ENCODE results near the gene COX20. TPM values are rescaled to one million over a fixed set of nuclear protein-coding genes. Genes with fewer than 3 reads are reported as not detected.
A peak's percentile ranks its signal among the peaks of the same experiment; 100 is the strongest.

The COX20 gene
- total and polyA plus RNA-seq, 2 of the 13 experiments (the other 11 are each of a cell fraction or from before 2014, with no cell fraction given), result 34.4 to 95.8 TPM

DNA sequence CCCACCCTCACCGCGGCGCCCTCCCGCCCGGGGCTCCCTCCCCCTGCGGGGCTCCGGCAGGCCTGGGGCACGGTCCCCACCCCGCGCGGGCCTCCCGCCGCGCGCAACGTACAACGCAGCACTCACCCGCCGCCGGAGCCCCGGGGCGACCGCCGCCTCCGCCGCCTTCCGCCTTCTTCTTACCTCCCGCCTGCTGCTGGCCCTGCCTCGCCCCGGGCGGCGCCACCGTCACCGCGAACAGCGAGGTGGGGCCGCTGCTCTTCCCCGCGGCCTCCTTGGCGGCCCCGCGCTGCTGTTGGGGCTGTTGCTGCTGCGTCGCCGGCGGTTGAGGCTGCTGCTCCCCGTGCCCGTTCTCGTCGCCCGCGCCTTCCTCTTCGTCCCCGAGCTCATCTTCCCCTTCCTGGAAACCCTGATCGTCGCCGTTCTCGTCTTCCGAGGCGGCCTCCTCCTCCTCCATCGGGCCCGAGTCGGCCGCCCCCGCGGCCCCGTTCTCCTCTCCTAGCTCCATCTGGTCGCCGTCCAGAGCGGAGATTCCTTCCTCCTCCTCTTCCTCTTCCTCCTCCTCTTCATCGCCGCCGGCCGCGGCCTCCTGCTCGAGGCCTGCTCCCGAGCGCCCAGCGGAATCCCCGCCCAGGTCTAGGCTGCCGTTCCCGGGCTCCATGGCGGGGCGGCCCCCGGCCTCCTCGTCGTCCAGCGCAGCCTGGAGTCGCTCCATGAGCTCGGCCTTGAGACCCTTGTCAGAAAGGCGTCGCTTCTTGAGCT lies 28.2 kb downstream of the COX20 start (continued):
- TF ChIP-seq ZNF407 (CRISPR knock-in tag; IDR thresholded peaks at IDR 0.05; ENCODE audit: not compliant biosample characterization) (peak; percentile 70), MAX (IDR thresholded peaks at IDR 0.05) (no peak), ZSCAN31 (CRISPR knock-in tag; IDR thresholded peaks at IDR 0.05; ENCODE audit: low read depth) (no peak), ZNF781 (CRISPR knock-in tag; IDR thresholded peaks at IDR 0.05; ENCODE audit: borderline replicate concordance, not compliant biosample characterization) (no peak), ZNF512B (CRISPR knock-in tag; IDR thresholded peaks at IDR 0.05; ENCODE audit: borderline replicate concordance) (no peak), ZNF850 (CRISPR knock-in tag; conservative IDR thresholded peaks at IDR 0.05) (no peak), TEF (CRISPR knock-in tag; IDR thresholded peaks at IDR 0.05) (no peak)
- TF ChIP-seq, protein P1, sequence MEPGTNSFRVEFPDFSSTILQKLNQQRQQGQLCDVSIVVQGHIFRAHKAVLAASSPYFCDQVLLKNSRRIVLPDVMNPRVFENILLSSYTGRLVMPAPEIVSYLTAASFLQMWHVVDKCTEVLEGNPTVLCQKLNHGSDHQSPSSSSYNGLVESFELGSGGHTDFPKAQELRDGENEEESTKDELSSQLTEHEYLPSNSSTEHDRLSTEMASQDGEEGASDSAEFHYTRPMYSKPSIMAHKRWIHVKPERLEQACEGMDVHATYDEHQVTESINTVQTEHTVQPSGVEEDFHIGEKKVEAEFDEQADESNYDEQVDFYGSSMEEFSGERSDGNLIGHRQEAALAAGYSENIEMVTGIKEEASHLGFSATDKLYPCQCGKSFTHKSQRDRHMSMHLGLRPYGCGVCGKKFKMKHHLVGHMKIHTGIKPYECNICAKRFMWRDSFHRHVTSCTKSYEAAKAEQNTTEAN (CRISPR knock-in tag; conservative IDR thresholded peaks at IDR 0.05), result no peak
- TF ChIP-seq, protein P2, sequence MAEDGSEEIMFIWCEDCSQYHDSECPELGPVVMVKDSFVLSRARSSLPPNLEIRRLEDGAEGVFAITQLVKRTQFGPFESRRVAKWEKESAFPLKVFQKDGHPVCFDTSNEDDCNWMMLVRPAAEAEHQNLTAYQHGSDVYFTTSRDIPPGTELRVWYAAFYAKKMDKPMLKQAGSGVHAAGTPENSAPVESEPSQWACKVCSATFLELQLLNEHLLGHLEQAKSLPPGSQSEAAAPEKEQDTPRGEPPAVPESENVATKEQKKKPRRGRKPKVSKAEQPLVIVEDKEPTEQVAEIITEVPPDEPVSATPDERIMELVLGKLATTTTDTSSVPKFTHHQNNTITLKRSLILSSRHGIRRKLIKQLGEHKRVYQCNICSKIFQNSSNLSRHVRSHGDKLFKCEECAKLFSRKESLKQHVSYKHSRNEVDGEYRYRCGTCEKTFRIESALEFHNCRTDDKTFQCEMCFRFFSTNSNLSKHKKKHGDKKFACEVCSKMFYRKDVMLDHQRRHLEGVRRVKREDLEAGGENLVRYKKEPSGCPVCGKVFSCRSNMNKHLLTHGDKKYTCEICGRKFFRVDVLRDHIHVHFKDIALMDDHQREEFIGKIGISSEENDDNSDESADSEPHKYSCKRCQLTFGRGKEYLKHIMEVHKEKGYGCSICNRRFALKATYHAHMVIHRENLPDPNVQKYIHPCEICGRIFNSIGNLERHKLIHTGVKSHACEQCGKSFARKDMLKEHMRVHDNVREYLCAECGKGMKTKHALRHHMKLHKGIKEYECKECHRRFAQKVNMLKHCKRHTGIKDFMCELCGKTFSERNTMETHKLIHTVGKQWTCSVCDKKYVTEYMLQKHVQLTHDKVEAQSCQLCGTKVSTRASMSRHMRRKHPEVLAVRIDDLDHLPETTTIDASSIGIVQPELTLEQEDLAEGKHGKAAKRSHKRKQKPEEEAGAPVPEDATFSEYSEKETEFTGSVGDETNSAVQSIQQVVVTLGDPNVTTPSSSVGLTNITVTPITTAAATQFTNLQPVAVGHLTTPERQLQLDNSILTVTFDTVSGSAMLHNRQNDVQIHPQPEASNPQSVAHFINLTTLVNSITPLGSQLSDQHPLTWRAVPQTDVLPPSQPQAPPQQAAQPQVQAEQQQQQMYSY (CRISPR knock-in tag; IDR thresholded peaks at IDR 0.05), result no peak

Measured in HepG2 (cell line).